ENCODE measurements around the gene MDP1. TPM values are rescaled to one million over a fixed set of nuclear protein-coding genes. Genes with fewer than 3 reads are reported as not detected.
A peak's percentile ranks its signal among the peaks of the same experiment; 100 is the strongest.

Gene MDP1
- total RNA-seq, 1 experiment from 2014 or later: 18.8 TPM

GRCh38 chr14:24196071-24197055 lies 19.5 kb downstream of the MDP1 start:
- Histone ChIP-seq H3K4me1 (ENCODE audit: insufficient read depth, low read length) (no peaks in the 10 kb centered on the region), H4K20me1 (ENCODE audit: control insufficient read depth, insufficient read depth, insufficient read length) (no peaks in the 10 kb centered on the region), H3K4me2 (ENCODE audit: insufficient read depth, insufficient read length, low read length) (peak overlapping the region; percentile 71), H3K9ac (ENCODE audit: extremely low read depth, insufficient read length, low read length) (peak overlapping the region; percentile 69), H3K23ac (ENCODE audit: insufficient read length, low read depth, low read length) (no peak overlapping the region), H2BK15ac (ENCODE audit: low read depth, low read length) (no peak overlapping the region), H2BK5ac (ENCODE audit: insufficient read length, low read length) (no peak overlapping the region), H2AFZ (ENCODE audit: low read length) (no peak overlapping the region), H3K27me3 (ENCODE audit: insufficient read depth, low read length) (no peaks in the 10 kb centered on the region), H4K91ac (ENCODE audit: insufficient read length, low read depth, low read length) (no peak overlapping the region), H2BK120ac (ENCODE audit: low read depth, low read length, poor library complexity, severe bottlenecking) (no peak overlapping the region), H3K18ac (ENCODE audit: insufficient read length, low read depth, low read length) (no peak overlapping the region), H3K79me2 (ENCODE audit: insufficient read depth, low read length) (no peaks in the 10 kb centered on the region), H3K27ac (ENCODE audit: insufficient read length, low read depth, low read length) (no peak overlapping the region), H4K5ac (ENCODE audit: insufficient read length, low read depth, low read length) (no peak overlapping the region), H2AK5ac (ENCODE audit: insufficient read length, low read length) (no peak overlapping the region), H3K23me2 (ENCODE audit: insufficient read length, low read depth, low read length, poor library complexity, severe bottlenecking) (peaks cover 8% of the 10 kb centered on the region), H3K14ac (ENCODE audit: insufficient read depth, low read length) (peak overlapping the region; percentile 27), H3K56ac (ENCODE audit: insufficient read length, low read depth, low read length) (no peak overlapping the region), H3K79me1 (ENCODE audit: insufficient read depth, low read depth, low read length, poor library complexity, severe bottlenecking) (no peaks in the 10 kb centered on the region), H2BK20ac (ENCODE audit: low read depth, low read length, poor library complexity, severe bottlenecking) (no peak overlapping the region), H3K9me3 (ENCODE audit: control insufficient read depth, low read depth, low read length) (peaks cover under 1% of the 10 kb centered on the region), H4K8ac (replicated peaks; ENCODE audit: insufficient read length, low read depth, low read length) (no peak overlapping the region), H3K4ac (ENCODE audit: low read depth, low read length) (no peak overlapping the region), H3T11ph (ENCODE audit: low read length) (no peak overlapping the region), H2BK12ac (ENCODE audit: insufficient read length, low read depth, low read length) (no peak overlapping the region)
- Mint-ChIP-seq H3K27me3 (ENCODE audit: low read depth) (no peaks in the 10 kb centered on the region), H3K4me3 (peak overlapping the region; percentile 92 to 98), H3K27ac (peak overlapping the region; percentile 95 to 98 (median 96)), H3K4me1 (peaks cover 26% of the 10 kb centered on the region in 2 experiments), H3K36me3 (ENCODE audit: insufficient read depth in 1 of 3, low read depth in 3 of 3) (peaks cover 22 to 55% (median 52%) of the 10 kb centered on the region in 3 experiments), H3K9me3 (peaks cover 3 to 4% of the 10 kb centered on the region in 2 experiments; a peak in 4 of 5 replicates)
- WGBS (ENCODE audit: extremely low coverage, insufficient read length, low lambda C conversion rate): no CpG with 5 or more reads among the region's 33 CpGs
- DNase-seq: no peak
- TF ChIP-seq CTCF (conservative IDR thresholded peaks at IDR 0.05): no peak
